HFF-Myc (cell line): ENCODE measurements around the gene FAM9C.

Experiments
- DNase-seq: peaks from one replicate; pipeline ENCODE4 v3.0.0-alpha.2; 2011; ENCODE audit warnings: low read depth; ENCODE audit errors: extremely low read depth
- H3K4me3 ChIP-seq: replicated peaks from 2 replicates; pipeline ENCODE4 v1.5.1; 2011; ENCODE audit warnings: low read depth, mild to moderate bottlenecking, control low read depth, low read length
- CTCF ChIP-seq: IDR thresholded peaks from 2 replicates; pipeline ENCODE4 v1.5.1; 2012; ENCODE audit warnings: mild to moderate bottlenecking, low read depth, low read length, control low read depth; ENCODE audit errors: missing control alignments

FAM9C gene

DNA sequence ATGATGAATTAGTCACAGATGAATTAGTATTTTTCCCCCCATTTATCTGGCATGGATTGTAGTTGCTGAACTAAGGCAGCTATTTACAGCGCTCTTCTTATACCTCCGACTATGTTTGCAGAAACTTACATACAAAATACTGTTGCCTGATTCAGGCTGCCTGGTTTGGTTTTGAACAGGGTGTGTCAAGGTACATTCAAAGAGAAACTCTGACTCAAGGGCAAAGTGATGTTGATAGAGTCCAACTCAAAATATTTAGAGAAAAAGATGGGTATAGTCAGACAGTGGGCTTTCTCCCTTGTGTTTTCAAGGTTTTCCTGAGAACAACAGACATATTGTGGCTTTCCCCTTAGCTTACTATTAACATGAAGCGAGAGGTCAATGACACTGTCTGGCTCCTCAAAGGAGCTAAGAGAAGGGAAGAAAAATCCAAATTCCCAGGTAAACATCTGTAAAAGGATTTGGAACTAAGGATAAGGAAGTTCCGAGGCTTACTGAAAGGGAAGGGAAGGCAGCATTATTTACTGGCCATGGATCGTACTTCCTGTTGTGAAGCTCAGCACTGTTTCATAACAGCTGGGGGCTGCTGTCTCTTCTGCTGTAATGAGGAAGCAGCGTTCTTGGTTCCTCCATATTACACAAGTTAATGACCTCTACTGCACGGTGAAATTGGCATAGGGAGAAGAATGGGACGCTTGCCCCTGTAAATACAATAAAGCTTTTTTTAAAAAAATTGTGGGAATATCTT is 30.9 kb downstream of the FAM9C start:
- H3K4me3 ChIP-seq = no peak overlapping the region
- no peak for DNase-seq
- TF ChIP-seq CTCF = no peak

GRCh38 chrX:13010546-13010945 is 33.9 kb downstream of the FAM9C start:
- no peak overlapping the region for H3K4me3 ChIP-seq
- TF ChIP-seq CTCF = no peak
- no peak for DNase-seq

DNA sequence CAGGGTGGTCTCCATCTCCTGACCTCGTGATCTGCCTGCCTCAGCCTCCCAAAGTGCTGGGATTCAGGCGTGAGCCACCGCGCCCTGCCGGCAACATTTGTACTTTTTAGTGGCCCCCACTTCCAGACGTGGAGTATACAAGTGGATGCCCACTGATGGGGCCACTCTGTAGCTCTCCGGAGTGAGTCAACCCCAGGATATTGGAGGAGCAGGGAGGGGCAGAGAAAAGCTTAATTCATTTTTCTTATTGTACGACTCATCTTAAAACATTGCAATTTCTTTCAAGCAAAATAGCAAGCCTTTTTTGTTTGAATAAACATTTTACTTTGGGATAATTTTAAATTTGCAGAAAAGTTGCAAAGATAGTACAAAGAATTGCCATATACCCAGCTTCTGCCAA is 34.6 kb downstream of the FAM9C start:
- H3K4me3 ChIP-seq = no peak overlapping the region
- DNase-seq = no peak
- no peak for TF ChIP-seq CTCF

- DNase-seq = no peak
- TF ChIP-seq CTCF = no peak
- no peak overlapping the region for H3K4me3 ChIP-seq
Observed at GRCh38 chrX:13009273-13009672, 35.1 kb downstream of the FAM9C start.

DNA sequence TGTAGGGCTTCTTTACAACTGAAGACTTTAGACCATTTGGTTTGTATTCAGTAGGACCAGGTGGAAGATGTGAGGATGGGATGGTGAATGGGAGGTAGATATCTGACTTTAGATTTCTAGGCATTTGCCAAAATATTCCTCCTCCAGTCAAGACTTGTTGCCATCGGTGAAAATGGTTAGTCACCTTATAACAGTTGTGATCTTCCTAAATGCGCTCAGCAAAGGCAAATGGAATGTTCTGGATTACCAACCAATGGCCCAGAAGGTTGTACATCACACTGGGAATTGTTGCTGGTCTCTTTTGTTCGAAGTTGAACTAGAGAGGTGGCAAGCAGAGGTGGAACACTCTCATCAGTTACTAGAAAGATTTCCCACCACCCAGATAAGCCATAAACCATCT is 35.6 kb downstream of the FAM9C start:
- DNase-seq = no peak
- H3K4me3 ChIP-seq = no peak overlapping the region
- no peak for TF ChIP-seq CTCF

GRCh38 chrX:13008189-13008533 is 36.3 kb downstream of the FAM9C start:
- DNase-seq = no peak

More at GRCh38 chrX:13008189-13008533, 36.3 kb downstream of the FAM9C start:
- TF ChIP-seq CTCF = no peak
- H3K4me3 ChIP-seq = no peak overlapping the region
